Sigmoid colon (tissue), 4 donors: Measurements from ENCODE around the gene UBASH3B.

Experiments used
- EP300 ChIP-seq, 4 donors: sonication (generic); formaldehyde crosslinking; IDR thresholded peaks; one replicate each; pipeline ENCODE4 v1.6.1; 2017; ENCODE audit warnings: antibody characterized with exemption in 4 of 4
- POLR2A ChIP-seq, 2 donors: fragments of 450-650 bp; IDR thresholded peaks; one replicate each; pipeline ENCODE4 v1.6.1; 2016; ENCODE audit warnings: antibody characterized with exemption in 2 of 2, mild to moderate bottlenecking in 2 of 2, moderate library complexity in 2 of 2
- POLR2AphosphoS5 ChIP-seq, 4 donors: sonication (generic); formaldehyde crosslinking; IDR thresholded peaks; one replicate each; pipeline ENCODE4 v1.6.1; 2017; ENCODE audit warnings: antibody characterized with exemption in 4 of 4
- TF ChIP-seq, protein P1 (sequence below), 4 experiments: fragments of 450-650 bp in 3 of 4; fragments of 200-600 bp in 1 of 4; IDR thresholded peaks; one replicate each; pipeline ENCODE4 v1.5.1; 2016 to 2019; ENCODE audit warnings: antibody characterized with exemption in 4 of 4, mild to moderate bottlenecking in 3 of 4, moderate library complexity in 2 of 4

DNA sequence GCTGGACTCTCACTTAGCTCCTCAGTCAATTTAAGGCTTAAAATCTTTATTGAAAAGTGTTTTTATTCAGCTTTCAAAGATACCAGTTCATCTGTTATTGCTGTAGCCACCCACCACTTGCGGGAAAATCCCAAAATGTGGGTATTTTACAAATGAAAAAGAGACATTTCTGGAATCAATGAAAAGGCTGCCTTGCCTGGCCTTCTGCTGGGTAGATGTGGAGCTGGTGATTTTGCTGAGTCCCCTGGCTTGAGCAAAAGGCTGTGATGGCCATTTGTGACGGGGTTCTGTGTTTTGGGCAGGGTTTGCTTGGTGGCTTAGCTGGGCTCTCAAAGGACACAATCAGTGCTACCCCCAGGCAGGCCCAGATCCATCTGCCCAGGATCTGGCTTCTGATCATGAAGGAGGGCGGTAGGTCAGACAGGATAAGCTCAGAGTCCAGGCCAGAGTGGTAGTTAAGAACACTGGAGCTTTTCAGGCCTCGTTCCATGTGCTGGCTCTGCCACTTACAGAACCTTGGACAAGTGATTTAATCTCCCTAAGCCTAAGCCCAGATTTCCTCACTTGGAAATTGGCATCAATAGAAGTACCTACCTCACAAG lies 36.1 kb downstream of the UBASH3B start:
- TF ChIP-seq, protein P1, sequence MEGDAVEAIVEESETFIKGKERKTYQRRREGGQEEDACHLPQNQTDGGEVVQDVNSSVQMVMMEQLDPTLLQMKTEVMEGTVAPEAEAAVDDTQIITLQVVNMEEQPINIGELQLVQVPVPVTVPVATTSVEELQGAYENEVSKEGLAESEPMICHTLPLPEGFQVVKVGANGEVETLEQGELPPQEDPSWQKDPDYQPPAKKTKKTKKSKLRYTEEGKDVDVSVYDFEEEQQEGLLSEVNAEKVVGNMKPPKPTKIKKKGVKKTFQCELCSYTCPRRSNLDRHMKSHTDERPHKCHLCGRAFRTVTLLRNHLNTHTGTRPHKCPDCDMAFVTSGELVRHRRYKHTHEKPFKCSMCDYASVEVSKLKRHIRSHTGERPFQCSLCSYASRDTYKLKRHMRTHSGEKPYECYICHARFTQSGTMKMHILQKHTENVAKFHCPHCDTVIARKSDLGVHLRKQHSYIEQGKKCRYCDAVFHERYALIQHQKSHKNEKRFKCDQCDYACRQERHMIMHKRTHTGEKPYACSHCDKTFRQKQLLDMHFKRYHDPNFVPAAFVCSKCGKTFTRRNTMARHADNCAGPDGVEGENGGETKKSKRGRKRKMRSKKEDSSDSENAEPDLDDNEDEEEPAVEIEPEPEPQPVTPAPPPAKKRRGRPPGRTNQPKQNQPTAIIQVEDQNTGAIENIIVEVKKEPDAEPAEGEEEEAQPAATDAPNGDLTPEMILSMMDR (IDR thresholded peaks at IDR 0.05) = no peak
- TF ChIP-seq POLR2A (IDR thresholded peaks at IDR 0.05) = no peak
- no peak for TF ChIP-seq POLR2AphosphoS5 (IDR thresholded peaks at IDR 0.05)
- TF ChIP-seq EP300 (IDR thresholded peaks at IDR 0.05) = no peak
